GM20431 (cell line): Measurements from ENCODE around the gene CD40LG.

Experiments used
- in situ Hi-C: fragments of 300-500 bp; cut with MseI, MboI; formaldehyde crosslinking; loops from one replicate; pipeline ENCODE4 v1.15.0; 2020; ENCODE audit warnings: low sequenced_read_pairs; ENCODE audit not compliant: unreplicated experiment

Gene CD40LG

DNA sequence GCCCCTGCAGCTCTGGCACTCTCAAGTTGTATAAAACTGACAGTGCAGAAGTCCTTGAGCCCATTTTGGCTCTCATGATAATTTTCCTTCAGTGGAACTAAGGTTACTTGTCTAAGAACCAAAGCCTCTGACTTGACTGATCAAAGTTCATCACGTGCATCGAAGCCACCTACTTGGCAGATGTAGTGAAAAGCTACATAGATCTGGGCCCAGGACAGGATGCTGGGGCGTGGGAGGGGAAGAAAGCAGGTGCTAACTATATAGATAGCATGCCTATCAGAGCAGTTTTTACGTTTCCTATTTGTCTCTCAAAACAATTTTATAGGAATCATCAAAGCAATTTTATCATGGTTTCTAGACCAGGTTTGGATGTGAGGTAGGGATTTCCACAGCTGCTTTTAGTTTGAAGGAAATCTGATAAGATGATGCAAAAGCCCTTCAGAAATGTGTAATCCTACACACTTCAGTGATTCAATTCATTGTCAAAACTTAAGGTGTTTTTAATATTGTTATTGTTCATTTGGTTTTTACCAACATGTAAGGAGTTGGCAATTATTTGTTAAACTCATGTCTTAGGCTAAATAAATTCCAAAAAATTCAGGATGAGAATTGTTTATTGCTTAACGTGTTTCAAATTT is 1.2 kb upstream of the CD40LG start:
- in situ Hi-C loops = no loop called here

GRCh38 chrX:136650811-136651210 is 2.9 kb downstream of the CD40LG start:
- in situ Hi-C loops = no loop called here

DNA sequence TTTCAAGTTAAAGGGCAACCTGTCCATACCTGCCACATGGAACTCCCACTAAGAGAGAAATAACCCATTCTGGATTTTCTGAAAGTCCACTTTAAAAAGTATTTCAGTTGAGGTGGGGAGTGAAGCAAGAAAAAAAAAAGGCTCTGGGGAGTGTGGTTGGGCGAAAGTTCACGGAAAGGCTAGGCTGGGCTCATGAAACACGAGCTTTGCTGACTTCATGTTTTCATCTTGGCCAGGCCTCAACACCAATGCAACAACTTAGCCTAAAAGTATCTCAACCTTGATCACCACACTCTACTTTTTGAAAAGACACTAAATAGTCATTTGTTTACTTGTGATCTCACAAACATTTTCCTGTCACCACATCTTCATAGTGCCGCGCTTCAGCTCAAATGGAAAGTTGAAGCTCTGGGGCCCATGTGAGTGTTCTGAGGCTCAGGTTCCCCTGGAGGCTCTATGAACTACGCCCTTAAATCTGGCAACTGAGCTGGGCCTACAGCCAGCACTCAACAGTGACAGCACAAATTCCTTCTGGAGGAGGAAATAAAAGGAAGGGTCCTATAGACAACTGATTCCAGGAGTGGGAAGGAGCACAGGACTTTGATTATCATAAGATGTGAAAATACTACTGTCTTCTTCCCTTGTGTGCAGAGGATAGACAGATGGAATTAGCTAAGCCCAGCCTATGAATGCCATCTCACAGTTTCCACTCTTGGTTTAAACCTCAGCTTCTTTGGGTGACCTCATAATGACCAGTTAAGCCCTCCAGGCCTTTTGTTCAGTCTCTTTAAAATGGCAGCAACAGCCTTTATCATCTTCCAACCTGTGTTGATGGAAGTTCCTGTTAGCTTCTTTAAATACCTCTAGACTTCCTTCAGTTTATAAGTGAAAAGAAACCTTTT is 5.1 kb downstream of the CD40LG start:
- in situ Hi-C loops = no loop called here

GRCh38 chrX:136656361-136656964 is 8.5 kb downstream of the CD40LG start:
- in situ Hi-C loops = no loop called here

- in situ Hi-C loops = no loop called here
Observed at GRCh38 chrX:136658151-136658550, 10.2 kb downstream of the CD40LG start.

GRCh38 chrX:136659174-136659573 is 11.2 kb downstream of the CD40LG start:
- in situ Hi-C loops = no loop called here

- in situ Hi-C loops = no loop called here
Observed at GRCh38 chrX:136660896-136661295, 12.9 kb downstream of the CD40LG start.

DNA sequence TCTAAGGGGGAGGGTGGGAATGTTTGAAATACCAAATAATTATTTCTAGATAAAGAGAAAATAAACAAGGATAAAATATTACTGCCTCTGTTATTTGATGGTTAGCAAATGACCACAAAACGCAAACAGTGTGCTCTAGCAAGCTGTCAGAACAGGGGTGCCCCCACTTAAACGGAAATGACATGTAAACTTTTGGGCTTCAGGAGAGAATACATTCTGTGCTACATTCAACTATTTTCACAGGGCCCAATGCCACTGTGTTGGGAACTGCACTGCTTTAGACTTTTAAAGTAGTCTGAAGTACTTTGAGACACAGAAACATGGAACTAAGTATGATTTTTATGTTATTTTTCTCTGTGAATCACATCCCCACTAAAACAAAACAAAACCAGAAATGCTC is 14.1 kb downstream of the CD40LG start:
- in situ Hi-C loops = no loop called here

DNA sequence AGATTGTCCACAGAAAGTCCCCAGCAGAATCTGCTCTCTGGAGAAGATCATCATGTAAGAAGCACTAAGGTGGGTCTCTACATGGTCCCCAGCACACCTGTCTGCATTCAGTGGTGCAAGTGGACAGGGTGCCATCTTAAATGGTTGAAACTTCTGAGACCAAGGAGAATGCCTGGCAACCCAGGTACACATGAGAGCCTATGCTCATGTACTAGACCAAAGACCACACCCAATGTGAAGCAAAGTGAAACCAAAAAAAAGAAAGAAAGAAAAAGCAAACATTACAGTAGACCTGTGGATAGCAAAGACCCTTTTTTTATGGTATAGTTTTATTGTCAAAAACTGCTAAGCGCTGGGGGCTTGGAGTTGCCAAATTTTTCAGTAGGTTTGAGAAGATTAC is 15.0 kb downstream of the CD40LG start:
- in situ Hi-C loops = no loop called here

GRCh38 chrX:136665258-136665900 is 17.4 kb downstream of the CD40LG start:
- in situ Hi-C loops = no loop called here

DNA sequence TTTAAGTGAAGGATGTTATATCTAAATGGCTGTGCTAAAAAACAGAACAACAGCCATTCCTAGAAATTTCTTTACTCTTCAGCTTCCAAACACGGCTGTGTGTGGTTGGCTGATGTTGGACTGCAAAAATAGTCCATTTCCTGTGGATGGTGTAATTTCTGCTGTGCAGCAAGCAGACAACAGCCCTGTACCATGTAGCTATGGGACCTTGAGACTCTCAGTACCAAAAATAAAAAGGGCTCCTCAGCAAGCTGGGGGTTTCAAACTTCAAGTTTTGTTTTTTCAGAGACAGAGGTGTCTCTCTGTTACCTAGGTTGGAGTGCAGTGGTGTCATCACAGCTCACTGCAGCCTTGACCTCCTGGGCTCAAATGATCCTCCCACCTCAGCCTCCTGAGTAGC is 18.1 kb downstream of the CD40LG start:
- in situ Hi-C loops = no loop called here

DNA sequence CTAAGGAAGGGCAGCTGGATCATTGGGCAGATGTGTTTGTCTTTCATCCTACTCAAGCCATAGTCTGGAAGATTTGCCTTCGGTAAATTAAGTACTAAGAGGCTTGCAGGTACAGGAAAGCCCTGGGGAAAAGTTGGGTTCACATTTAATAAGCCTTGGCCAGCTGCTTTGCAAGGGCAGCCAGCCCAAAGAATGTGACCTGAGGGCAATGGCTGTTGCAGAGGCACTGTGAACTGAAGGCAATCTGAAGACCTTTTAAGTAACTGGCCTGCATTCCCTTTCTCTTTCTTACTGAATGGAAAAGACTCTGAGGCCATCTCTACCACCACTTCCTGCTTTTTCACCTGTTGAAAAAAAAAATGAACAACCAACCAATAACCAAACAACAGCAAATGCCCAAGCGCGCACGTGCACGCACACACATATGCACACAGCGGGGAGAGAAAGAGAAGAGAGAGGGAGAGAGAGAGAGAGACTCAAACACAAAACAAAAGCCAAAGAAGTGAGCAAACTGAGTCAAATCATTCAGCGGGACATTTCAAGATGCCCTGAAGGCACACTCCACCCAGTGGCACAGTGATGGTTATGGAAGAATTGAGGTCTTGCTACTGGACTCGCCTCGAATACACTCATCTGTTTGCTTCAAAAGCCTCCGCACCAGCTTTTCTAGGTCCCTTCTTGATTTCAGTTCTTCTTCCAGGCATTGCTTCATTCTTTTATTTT is 19.6 kb downstream of the CD40LG start:
- in situ Hi-C loops = no loop called here

- in situ Hi-C loops = no loop called here
Observed at GRCh38 chrX:136671006-136671610, 23.1 kb downstream of the CD40LG start.

- in situ Hi-C loops = no loop called here
Observed at GRCh38 chrX:136674270-136674985, 26.5 kb downstream of the CD40LG start.

- in situ Hi-C loops = no loop called here
Observed at GRCh38 chrX:136679531-136679930, 31.6 kb downstream of the CD40LG start.

GRCh38 chrX:136684120-136684519 is 36.2 kb downstream of the CD40LG start:
- in situ Hi-C loops = no loop called here

GRCh38 chrX:136687457-136687856 is 39.5 kb downstream of the CD40LG start:
- in situ Hi-C loops = no loop called here

GRCh38 chrX:136689436-136689835 is 41.5 kb downstream of the CD40LG start:
- in situ Hi-C loops = no loop called here
